GM20000 (cell line): ENCODE results near the gene CD7.

ENCODE experiments used
- DNase-seq: peaks from one replicate; pipeline ENCODE4 v3.0.0; 2012; ENCODE audit warnings: low spot score
- TF ChIP-seq, protein P1 (sequence below): IDR thresholded peaks from 2 replicates; pipeline ENCODE4 v1.5.1; 2012; ENCODE audit warnings: mild to moderate bottlenecking, control low read depth; ENCODE audit errors: extremely low read depth, missing control alignments

The CD7 gene

DNA sequence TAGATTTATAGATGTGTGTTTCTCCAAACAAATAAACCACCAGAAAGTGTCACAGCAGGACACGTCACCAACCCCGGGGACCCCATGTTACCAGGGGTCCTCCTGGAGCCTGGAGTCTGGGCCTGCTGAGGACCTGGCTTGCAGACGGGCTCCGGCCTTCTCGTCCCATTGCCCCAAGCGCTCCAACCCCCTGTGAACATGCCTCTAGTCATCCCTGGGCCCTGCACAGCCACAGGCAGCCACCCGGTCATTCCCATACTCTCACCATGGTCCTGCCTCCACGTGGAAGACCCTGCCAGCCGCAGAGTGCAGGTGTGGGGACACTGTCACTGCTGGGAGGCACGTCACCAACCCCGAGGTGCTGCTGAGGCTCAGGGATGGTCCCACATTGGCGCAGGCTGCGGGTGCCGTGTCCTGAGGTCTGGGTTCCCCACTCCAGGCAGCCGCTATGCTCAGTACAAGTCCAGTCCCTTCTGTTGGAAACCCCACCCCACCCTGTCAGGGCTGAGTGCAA is 11.6 kb upstream of the CD7 start:
- TF ChIP-seq, protein P1, sequence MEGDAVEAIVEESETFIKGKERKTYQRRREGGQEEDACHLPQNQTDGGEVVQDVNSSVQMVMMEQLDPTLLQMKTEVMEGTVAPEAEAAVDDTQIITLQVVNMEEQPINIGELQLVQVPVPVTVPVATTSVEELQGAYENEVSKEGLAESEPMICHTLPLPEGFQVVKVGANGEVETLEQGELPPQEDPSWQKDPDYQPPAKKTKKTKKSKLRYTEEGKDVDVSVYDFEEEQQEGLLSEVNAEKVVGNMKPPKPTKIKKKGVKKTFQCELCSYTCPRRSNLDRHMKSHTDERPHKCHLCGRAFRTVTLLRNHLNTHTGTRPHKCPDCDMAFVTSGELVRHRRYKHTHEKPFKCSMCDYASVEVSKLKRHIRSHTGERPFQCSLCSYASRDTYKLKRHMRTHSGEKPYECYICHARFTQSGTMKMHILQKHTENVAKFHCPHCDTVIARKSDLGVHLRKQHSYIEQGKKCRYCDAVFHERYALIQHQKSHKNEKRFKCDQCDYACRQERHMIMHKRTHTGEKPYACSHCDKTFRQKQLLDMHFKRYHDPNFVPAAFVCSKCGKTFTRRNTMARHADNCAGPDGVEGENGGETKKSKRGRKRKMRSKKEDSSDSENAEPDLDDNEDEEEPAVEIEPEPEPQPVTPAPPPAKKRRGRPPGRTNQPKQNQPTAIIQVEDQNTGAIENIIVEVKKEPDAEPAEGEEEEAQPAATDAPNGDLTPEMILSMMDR, result no peak
- no peak for DNase-seq

DNA sequence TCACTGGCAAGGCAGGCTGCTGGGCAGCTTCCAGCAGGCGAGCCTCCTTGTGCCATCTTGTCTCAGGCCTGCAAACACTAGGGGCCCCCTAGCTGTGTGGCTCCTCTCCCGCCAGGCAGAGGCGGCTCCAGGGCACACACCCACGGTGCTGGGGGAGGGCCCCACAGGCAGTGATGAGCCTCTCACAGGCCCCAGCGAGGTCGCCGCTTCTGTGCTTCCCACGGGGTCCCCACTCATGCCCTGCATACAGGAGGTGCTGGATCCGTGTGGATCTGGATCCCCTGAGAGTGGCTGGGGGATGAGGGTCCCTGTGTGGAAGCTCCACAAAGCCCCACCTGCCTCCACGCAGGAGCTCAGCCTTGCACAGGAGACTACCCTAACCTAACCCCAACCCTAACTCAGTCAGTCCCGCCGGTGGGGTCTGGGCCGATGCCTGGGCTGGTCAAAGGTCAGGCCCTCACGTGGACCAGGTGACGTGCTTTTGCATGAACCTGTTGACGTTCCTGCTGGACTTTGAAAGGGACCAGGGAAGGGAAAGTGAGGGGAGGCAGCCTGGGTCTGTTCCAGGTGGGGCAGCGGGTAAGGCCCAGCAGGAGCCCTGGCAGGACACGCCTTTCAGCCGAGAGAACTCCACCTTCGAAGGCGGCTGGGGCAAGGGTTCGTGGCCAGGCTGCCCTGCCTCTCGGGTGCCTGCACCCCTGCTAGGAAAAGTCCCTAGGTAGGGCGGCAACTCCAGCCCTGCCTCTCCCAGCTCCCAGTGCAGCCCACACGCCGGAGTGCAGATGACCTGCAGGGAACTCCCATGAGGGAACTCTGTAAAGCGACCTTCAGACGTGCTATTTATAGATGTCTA is 11.0 kb upstream of the CD7 start:
- no peak for DNase-seq
- TF ChIP-seq, protein P1, result no peak

DNA sequence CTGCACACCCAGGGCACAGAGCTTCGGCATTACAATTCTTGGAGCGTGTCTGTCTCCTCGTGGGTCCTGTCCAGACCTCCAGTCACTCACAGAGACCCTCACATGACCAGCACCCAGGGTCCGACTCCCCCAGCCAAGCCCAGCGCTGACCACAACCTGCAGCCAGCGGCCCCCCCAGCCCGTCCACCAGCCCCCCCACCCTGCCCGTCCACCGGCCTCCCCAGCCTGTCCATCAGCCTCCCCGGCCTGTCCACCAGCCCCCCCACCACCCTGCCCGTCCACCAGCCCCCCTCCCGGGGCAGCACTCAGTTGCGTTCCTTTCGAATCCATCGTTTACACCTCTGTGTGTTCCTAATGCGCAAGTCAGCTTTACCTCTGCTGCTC is 10.3 kb upstream of the CD7 start:
- TF ChIP-seq, protein P1, result no peak
- DNase-seq, result no peak

DNA sequence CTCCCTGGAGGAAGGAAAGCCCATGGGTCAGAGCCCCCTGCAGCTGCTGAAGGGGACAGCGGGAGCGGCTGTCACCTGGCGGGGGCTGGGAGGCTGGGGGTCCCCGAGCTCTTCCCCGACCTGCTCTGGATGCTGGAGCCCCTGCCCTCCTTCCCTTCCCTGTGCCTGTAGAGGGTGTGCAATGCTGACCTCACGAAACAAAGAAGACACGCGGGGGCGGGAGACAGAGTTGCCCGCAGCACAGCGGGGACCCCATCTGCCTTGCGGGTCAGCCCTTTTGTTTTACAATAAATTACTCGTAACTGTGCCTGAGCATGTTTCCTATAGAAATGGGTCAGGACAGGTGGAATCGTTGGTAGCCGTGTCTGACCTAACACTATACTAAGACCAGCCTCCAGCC is 9.9 kb upstream of the CD7 start:
- no peak for DNase-seq
- TF ChIP-seq, protein P1, result no peak

DNA sequence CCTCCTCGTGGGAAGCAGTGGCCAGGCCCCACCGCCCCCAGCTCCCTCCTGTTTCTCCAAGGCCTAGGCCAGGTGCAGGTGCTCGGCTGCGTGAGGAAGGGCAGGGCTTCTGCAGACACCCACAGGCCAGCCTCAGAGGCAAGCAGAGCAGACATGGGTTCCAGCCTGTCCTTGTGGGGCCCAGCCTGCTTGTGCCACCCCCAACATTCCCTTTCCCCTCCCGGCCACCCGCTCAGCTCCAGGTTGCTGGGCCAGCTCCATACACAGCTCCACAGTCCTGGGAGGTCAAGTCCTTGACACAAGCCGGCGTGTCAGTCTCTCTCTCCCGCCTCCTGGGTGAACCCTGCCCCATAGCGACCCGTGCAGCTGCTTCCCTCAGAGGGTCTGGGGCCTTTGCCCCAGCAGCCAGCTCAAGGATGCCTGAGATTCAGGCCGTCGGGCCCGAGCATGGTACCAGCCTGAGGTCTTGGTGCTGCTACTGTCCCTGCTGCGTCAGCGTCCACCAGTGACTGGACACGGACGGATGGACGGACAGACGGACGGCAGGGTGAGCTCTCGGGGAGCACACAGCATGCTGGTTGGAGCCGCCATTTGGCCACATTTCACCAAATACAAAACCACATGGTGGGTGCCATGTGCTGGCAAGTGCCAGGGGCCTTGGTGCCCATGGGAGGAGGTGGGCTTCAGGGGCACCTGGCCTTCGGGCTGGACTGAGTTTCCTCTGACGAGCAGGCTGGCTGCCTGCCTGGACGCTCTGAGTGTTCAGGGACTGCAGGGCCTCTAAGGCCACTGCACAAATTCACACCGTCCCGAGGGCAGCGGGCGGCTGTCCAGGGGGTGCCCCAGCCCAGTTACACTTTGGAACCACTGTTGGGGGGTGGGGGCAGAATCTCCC is 8.1 kb upstream of the CD7 start:
- peak; percentile 29 for DNase-seq
- TF ChIP-seq, protein P1, result no peak

DNA sequence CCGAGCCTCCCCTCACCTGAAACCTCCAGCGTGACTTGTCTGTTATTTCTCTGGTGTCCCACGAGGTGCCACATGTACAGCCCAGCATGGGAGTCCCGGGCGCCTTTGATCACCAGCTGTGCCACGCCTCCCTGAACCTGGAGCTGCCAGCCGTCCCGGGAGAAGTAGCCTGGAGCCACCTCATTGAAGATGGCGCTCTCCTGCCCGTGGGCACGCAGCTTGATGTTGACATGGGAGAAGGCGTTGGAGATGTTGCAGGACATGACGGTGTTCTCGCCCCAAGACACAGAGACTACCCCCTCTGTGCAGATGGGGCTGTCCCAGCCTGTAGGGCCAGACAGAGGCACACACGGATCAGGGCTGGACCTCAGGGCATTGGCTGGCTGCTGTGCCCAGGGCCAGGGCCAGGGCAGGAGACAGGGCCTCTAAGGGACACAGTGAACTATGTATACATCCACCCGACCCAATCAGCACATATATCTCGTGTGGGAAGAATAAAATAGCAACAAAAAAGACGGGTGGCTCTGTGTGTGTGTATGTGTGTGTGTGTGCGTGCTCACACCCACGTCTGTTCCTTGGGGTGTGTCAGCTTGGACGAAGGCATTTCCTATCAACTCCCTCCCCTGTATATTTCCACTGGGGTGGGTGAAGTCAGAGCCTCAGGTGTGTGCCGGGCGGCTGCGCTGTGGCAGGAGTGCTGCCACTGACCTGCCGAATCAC is 7.3 kb upstream of the CD7 start:
- TF ChIP-seq, protein P1, result no peak
- DNase-seq, result peak; percentile 31
